Measurements from ENCODE around the gene ARL8B.

GRCh38 chr3:5116538-5116937 lies 5.6 kb upstream of the ARL8B start:
- TF ChIP-seq CTCF (IDR thresholded peaks at IDR 0.05) (no peak), POLR2AphosphoS5 (IDR thresholded peaks at IDR 0.05; ENCODE audit: low read depth, low read length) (no peak), TCF7L2 (IDR thresholded peaks at IDR 0.05; ENCODE audit: low read depth, low read length) (no peak), SIN3A (IDR thresholded peaks at IDR 0.05; ENCODE audit: borderline replicate concordance, insufficient read depth, low read depth, low read length) (no peak)
